Measurements from ENCODE around the gene ATP6V0D1.

The ATP6V0D1 gene

DNA sequence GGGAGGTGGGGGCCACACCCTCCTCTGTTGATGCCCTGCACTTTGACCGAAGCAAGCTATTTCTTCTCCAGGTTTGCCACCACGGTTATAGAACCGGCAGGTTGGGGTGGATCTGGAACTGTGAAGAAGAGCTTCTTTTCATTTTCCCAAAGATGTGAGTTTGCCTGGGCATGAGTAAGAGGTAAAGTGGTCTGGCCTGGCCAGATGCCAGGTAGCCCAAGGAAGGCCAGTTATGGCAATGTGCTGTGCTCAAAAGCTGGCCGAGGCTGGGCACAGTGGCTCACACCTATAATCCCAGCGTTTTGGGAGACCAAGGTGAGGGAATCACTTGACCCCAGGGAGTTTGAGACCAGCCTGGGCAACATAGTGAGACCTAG is 18.7 kb downstream of the ATP6V0D1 start:
- DNase-seq: no peak

GRCh38 chr16:67461600-67462278 is 19.2 kb downstream of the ATP6V0D1 start:
- no peak for DNase-seq

GRCh38 chr16:67460961-67461360 is 20.0 kb downstream of the ATP6V0D1 start:
- DNase-seq: no peak

DNA sequence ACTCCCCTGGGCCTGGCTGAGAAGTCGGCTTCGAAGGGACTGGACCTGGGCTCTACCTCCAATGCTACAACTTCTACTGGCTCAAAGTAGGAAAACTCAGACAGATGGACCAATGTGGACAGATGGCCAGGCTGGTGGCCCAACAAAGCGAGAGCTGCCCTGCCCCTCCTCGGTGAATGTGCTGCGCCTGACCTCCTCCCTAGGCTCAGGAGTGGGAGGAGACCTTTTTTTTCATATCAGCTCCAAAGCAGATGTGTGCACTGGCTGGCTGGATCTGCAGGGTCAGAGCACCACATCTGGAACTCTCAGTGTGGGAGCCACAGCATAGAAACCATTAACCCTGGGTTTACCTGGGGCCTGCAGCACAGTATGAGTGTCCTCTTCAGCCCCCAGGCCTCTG is 20.8 kb downstream of the ATP6V0D1 start:
- DNase-seq: no peak

DNA sequence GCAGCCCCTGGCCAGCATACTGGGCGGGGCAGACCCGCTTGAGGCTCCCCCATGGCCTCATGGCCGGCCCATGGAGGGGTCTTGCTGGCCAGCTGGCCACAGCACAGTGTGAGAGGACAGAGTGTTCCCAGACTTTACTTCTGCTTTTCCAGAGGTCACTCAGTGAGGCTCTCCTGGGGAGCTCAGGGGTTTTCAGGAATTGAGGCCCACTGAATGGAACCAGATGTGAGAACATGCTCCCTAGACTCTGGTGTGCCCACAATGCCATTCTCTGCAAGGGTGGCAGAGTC is 21.2 kb downstream of the ATP6V0D1 start:
- no peak for DNase-seq

GRCh38 chr16:67459066-67459860 is 21.7 kb downstream of the ATP6V0D1 start:
- no peak for DNase-seq

- no peak for DNase-seq
Measured at GRCh38 chr16:67458121-67458641, 22.8 kb downstream of the ATP6V0D1 start.

DNA sequence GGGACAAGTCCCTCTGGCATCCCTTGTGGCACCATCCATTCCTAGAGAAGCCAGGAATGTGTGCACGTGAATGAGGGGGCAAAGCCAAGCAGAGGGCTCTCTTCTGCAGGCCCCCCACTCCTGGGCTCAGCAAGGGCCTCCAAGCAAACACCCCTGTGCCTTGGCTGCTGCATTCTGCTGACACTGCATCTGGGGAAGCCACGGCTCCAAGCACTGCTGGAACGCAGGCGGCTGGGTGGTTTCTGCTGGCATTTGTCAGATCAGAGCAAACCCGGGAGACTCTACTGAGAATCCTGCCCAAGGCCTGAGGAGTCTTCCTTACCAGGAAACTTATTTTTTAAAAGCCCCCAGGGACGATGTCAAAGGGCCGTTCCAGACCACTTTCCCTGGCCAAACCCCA is 23.3 kb downstream of the ATP6V0D1 start:
- no peak for DNase-seq

DNA sequence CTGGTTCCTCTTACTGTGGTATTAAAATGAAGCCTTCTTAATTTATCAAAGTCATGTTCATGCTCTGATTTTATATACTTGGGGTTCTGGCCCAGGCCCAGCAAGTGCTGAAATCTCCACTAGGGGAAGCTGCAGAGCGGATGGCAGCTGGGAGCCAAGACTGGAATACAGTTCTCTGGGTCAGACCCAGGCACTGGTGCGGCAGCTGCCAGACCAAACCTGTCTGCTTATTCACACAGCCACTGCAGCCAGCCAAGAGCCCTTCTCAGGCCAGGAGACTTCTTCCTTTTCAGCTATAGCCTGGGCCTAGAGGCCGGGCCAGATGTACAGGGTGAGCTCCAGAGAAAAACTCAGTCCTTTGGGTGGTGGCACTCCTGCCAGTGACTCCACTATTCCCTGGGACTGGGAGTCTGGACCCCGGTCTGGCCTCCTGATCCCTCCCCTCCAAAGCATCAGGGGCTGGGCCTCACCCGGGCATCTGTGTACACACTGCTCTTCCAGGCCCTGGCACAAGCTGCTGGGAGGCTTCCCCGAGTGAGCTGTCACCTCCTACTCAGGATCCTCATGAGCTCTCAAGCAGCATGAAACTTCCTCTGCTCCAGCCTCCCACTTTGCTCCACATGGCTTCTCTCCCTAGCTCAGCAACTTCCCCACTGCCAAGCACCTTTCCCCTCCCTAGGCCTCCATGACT is 24.4 kb downstream of the ATP6V0D1 start:
- no peak for DNase-seq

DNA sequence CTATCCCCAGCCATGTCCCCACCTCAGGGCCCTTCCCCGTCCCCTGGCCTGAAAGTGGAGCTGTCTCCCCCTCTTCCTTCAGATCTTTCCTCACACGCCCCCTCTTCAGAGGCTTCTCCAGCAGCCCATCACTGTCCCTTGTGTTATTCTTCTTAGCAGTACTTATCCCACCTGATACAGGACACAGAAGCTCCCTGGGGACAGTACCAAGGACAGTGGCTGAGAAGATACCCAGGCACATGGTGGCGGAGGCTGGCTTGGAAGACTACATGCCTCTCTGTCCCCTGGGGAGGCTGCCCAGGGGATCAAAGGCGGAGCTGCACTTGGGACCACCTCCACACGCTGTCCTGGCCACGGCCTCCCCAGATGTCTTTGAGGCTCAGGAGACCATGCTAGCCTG is 26.1 kb downstream of the ATP6V0D1 start:
- DNase-seq: no peak

GRCh38 chr16:67454104-67454503 is 26.9 kb downstream of the ATP6V0D1 start:
- DNase-seq: no peak

GRCh38 chr16:67451704-67452435 is 29.1 kb downstream of the ATP6V0D1 start:
- no peak for DNase-seq

- no peak for DNase-seq
Measured at GRCh38 chr16:67451061-67451703, 29.8 kb downstream of the ATP6V0D1 start.

- no peak for DNase-seq
Measured at GRCh38 chr16:67449739-67450138, 31.2 kb downstream of the ATP6V0D1 start.

- DNase-seq: no peak
Measured at GRCh38 chr16:67449336-67449735, 31.6 kb downstream of the ATP6V0D1 start.

- no peak for DNase-seq
Measured at GRCh38 chr16:67448580-67448979, 32.4 kb downstream of the ATP6V0D1 start.

- peak in 5 of 6 experiments; percentile 7 to 33 (median 14) for DNase-seq
Measured at GRCh38 chr16:67447508-67448076, 33.4 kb downstream of the ATP6V0D1 start.

DNA sequence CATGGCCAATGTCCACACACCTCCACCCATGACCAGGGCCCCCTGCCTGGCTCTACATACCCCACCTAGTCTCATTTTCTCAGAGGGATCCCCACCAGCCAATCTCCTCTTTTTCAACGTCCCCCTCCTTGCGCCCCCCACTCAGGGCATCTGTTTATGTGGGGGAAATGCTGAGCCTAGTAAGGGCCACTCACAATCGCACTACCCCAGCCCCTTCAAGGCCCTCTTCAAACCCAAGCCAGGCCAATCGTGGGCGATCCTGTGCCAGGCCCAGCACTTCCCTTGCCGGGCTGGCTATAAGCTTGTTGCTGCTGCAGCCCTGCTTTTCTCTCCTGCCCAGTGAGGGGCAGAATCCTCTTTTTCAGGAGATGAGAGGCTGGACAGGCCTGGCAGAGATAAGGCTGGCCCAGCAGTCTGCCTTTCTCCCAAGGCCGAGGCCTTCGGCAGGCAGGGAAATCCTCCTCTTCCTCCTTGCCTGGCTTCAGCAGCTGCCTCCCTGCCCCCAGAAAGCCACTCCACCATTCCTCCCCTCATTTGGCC is 33.9 kb downstream of the ATP6V0D1 start:
- no peak for DNase-seq

- DNase-seq: no peak
Measured at GRCh38 chr16:67445913-67446907, 34.7 kb downstream of the ATP6V0D1 start.

DNA sequence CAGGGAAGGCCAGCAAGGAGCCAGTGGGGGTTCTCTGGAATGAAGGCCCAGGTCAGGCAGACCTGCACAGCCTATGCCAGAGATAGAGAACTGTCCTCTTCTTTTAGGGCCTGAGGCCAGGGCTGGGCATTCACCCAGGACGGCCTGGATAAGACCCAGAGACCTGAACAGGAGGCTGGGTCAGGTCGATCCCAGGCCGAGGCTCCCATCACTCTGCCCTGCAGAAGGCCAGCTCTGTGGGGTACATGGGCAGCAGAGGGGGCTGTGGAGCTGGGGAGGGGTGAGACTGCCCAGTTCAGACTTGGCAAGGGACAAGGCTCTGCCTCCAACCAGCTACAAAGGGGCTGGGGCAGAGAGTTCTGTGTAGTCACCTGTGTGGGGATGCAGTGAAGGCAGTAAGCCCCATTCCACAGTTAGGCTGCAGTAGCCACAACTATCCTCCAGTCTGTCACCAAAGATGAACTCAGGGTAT is 35.5 kb downstream of the ATP6V0D1 start:
- no peak for DNase-seq

- no peak for DNase-seq
Measured at GRCh38 chr16:67445126-67445426, 35.9 kb downstream of the ATP6V0D1 start.

Measured in stimulated activated naive CD4-positive, alpha-beta T cell (primary cell).